Activated naive CD4-positive, alpha-beta T cell treated with anti-CD3 and anti-CD28 coated beads, Interleukin-2, amount 10 ng/mL, durations not matched to agents 7 days and 5 days (primary cell): Measurements from ENCODE around the gene CCDC144A.
A peak's percentile ranks its signal among the peaks of the same experiment; 100 is the strongest.
"Not testable (repeated sequence)": the region's sequence is repeated elsewhere in the genome, so short reads cannot be mapped to it uniquely, and the experiment has no call there.

Experiments
- CTCF ChIA-PET: fragments of 350-600 bp; sonication (Branson Sonifier 250); formaldehyde crosslinking; loops from one replicate; lab custom pipeline; 2021; ENCODE audit warnings: antibody characterized with exemption; lab: Charles Lee
- DNase-seq: peaks from one replicate; pipeline ENCODE4 v3.0.0-alpha.2; 2020
- H3K27ac Mint-ChIP-seq: one replicate; pipeline ENCODE4 v1.8.0; 2021; ENCODE audit warnings: mild to moderate bottlenecking, moderate library complexity, mixed read lengths
- H3K27me3 Mint-ChIP-seq: one replicate; pipeline ENCODE4 v1.8.0; 2021; ENCODE audit warnings: mild to moderate bottlenecking, mixed read lengths
- H3K36me3 Mint-ChIP-seq: one replicate; pipeline ENCODE4 v1.8.0; 2021; ENCODE audit warnings: mixed read lengths
- H3K4me1 Mint-ChIP-seq: one replicate; pipeline ENCODE4 v1.8.0; 2021; ENCODE audit warnings: mixed read lengths
- H3K4me3 Mint-ChIP-seq: one replicate; pipeline ENCODE4 v1.8.0; 2021; ENCODE audit warnings: mild to moderate bottlenecking, moderate library complexity, mixed read lengths
- H3K9me3 Mint-ChIP-seq: one replicate; pipeline ENCODE4 v1.8.0; 2021; ENCODE audit warnings: mixed read lengths

Gene CCDC144A

GRCh38 chr17:16689731-16690281 is at the start of gene CCDC144A:
Gene CCDC144A, plus strand, starts transcription at chr17:16690241. Its CDS starts 160 bp downstream, at chr17:16690401.
- CTCF ChIA-PET: interaction anchor here (1.3 to 2.6 kb wide), 3 partner anchors 100 to 158 kb away, joined by 4 to 8 read pairs (median 7); no protein-coding TSS in a partner anchor
- H3K27ac Mint-ChIP-seq: peak within 1 kb of the TSS; percentile 19
- peak; percentile 72 for DNase-seq
- not testable (repeated sequence) for H3K27me3 Mint-ChIP-seq, H3K4me1 Mint-ChIP-seq, H3K36me3 Mint-ChIP-seq, H3K4me3 Mint-ChIP-seq, H3K9me3 Mint-ChIP-seq

GRCh38 chr17:16649585-16649984 is 40.5 kb upstream of the CCDC144A start:
- Mint-ChIP-seq H3K36me3 (peaks cover 12% of the 10 kb centered on the region), H3K4me3 (no peak overlapping the region), H3K4me1 (peaks cover 15% of the 10 kb centered on the region), H3K27me3 (peaks cover 5% of the 10 kb centered on the region), H3K27ac (no peak overlapping the region), H3K9me3 (peaks cover 1% of the 10 kb centered on the region)
- CTCF ChIA-PET: no interaction called here
- DNase-seq: no peak

- no peak for DNase-seq
- Mint-ChIP-seq H3K4me3 (peak overlapping the region; percentile 11), H3K9me3 (peaks cover 1% of the 10 kb centered on the region), H3K36me3 (peaks cover 6% of the 10 kb centered on the region), H3K27me3 (peaks cover 5% of the 10 kb centered on the region), H3K27ac (no peak overlapping the region), H3K4me1 (peaks cover 15% of the 10 kb centered on the region)
- CTCF ChIA-PET: interaction anchor here (2.0 kb wide), 1 partner anchor 63 kb away, joined by 6 read pairs; no protein-coding TSS in a partner anchor
These were observed 37.8 kb upstream of the CCDC144A start for GRCh38 chr17:16652252-16652651.

- H3K4me1 Mint-ChIP-seq: peaks cover 15% of the 10 kb centered on the region
- peak overlapping the region; percentile 3 for H3K27ac Mint-ChIP-seq
- H3K9me3 Mint-ChIP-seq: peaks cover 1% of the 10 kb centered on the region
- CTCF ChIA-PET: interaction anchor here (2.0 kb wide), 1 partner anchor 64 kb away, joined by 6 read pairs; no protein-coding TSS in a partner anchor
- DNase-seq: no peak
- H3K27me3 Mint-ChIP-seq: peaks cover 9% of the 10 kb centered on the region
- H3K4me3 Mint-ChIP-seq: peak overlapping the region; percentile 81
- peaks cover 3% of the 10 kb centered on the region for H3K36me3 Mint-ChIP-seq
These were observed 37.1 kb upstream of the CCDC144A start for GRCh38 chr17:16652847-16653366.

- Mint-ChIP-seq H3K9me3 (peaks cover 1% of the 10 kb centered on the region), H3K4me3 (peak within 1 kb of the TSS; percentile 81), H3K27me3 (peaks cover 15% of the 10 kb centered on the region), H3K36me3 (peaks cover 3% of the 10 kb centered on the region), H3K4me1 (peaks cover 15% of the 10 kb centered on the region), H3K27ac (peak within 1 kb of the TSS; percentile 49)
- CTCF ChIA-PET: interaction anchor here (2.0 kb wide), 1 partner anchor 64 kb away, joined by 6 read pairs; no protein-coding TSS in a partner anchor
- peak; percentile 90 for DNase-seq
These were observed 36.5 kb upstream of the CCDC144A start, which contains the start of gene ZNF624 for GRCh38 chr17:16653367-16654041. Gene ZNF624, minus strand, starts transcription at chr17:16653850.

GRCh38 chr17:16661217-16661616 is 28.8 kb upstream of the CCDC144A start:
- no peaks in the 10 kb centered on the region for H3K4me1 Mint-ChIP-seq
- CTCF ChIA-PET: no interaction called here
- H3K27me3 Mint-ChIP-seq: peaks cover 58% of the 10 kb centered on the region
- H3K4me3 Mint-ChIP-seq: no peak overlapping the region
- no peak for DNase-seq
- peaks cover 2% of the 10 kb centered on the region for H3K9me3 Mint-ChIP-seq
- H3K27ac Mint-ChIP-seq: no peak overlapping the region
- H3K36me3 Mint-ChIP-seq: no peaks in the 10 kb centered on the region

- peaks cover 2% of the 10 kb centered on the region for H3K9me3 Mint-ChIP-seq
- no peak overlapping the region for H3K27ac Mint-ChIP-seq
- CTCF ChIA-PET: no interaction called here
- no peak for DNase-seq
- peaks cover 5% of the 10 kb centered on the region for H3K4me1 Mint-ChIP-seq
- H3K4me3 Mint-ChIP-seq: no peak overlapping the region
- no peaks in the 10 kb centered on the region for H3K36me3 Mint-ChIP-seq
- H3K27me3 Mint-ChIP-seq: peaks cover 66% of the 10 kb centered on the region
These were observed 27.1 kb upstream of the CCDC144A start for GRCh38 chr17:16662936-16663335.

GRCh38 chr17:16666553-16666906 is 23.5 kb upstream of the CCDC144A start:
- CTCF ChIA-PET, H3K27ac Mint-ChIP-seq, H3K9me3 Mint-ChIP-seq, H3K36me3 Mint-ChIP-seq, H3K4me1 Mint-ChIP-seq, H3K4me3 Mint-ChIP-seq, DNase-seq: not testable (repeated sequence)
- peaks cover 60% of the 10 kb centered on the region for H3K27me3 Mint-ChIP-seq

- H3K4me1 Mint-ChIP-seq, H3K4me3 Mint-ChIP-seq, H3K27ac Mint-ChIP-seq, H3K36me3 Mint-ChIP-seq, H3K9me3 Mint-ChIP-seq, CTCF ChIA-PET, DNase-seq: not testable (repeated sequence)
- peaks cover 56% of the 10 kb centered on the region for H3K27me3 Mint-ChIP-seq
These were observed 23.0 kb upstream of the CCDC144A start for GRCh38 chr17:16666907-16667636.

- no peaks in the 10 kb centered on the region for H3K36me3 Mint-ChIP-seq
- DNase-seq: no peak
- H3K27me3 Mint-ChIP-seq: peaks cover 22% of the 10 kb centered on the region
- no peaks in the 10 kb centered on the region for H3K9me3 Mint-ChIP-seq
- H3K4me3 Mint-ChIP-seq: no peak overlapping the region
- H3K4me1 Mint-ChIP-seq: no peaks in the 10 kb centered on the region
- no peak overlapping the region for H3K27ac Mint-ChIP-seq
- CTCF ChIA-PET: no interaction called here
These were observed 13.3 kb upstream of the CCDC144A start for GRCh38 chr17:16676676-16677268.

- H3K36me3 Mint-ChIP-seq, H3K9me3 Mint-ChIP-seq, DNase-seq, H3K27ac Mint-ChIP-seq, H3K4me3 Mint-ChIP-seq, CTCF ChIA-PET, H3K4me1 Mint-ChIP-seq: not testable (repeated sequence)
- peaks cover 40% of the 10 kb centered on the region for H3K27me3 Mint-ChIP-seq
These were observed 6.5 kb upstream of the CCDC144A start for GRCh38 chr17:16683290-16684138.

GRCh38 chr17:16686019-16686418 is 4.0 kb upstream of the CCDC144A start:
- H3K4me1 Mint-ChIP-seq, H3K4me3 Mint-ChIP-seq, H3K27ac Mint-ChIP-seq, H3K36me3 Mint-ChIP-seq, H3K9me3 Mint-ChIP-seq, DNase-seq, CTCF ChIA-PET: not testable (repeated sequence)
- peaks cover 41% of the 10 kb centered on the region for H3K27me3 Mint-ChIP-seq

GRCh38 chr17:16687151-16687550 is 2.9 kb upstream of the CCDC144A start:
- H3K4me1 Mint-ChIP-seq, CTCF ChIA-PET, DNase-seq, H3K36me3 Mint-ChIP-seq, H3K9me3 Mint-ChIP-seq, H3K4me3 Mint-ChIP-seq, H3K27ac Mint-ChIP-seq: not testable (repeated sequence)
- H3K27me3 Mint-ChIP-seq: peaks cover 34% of the 10 kb centered on the region
